ENCODE data around the gene OMP.

The OMP gene

DNA sequence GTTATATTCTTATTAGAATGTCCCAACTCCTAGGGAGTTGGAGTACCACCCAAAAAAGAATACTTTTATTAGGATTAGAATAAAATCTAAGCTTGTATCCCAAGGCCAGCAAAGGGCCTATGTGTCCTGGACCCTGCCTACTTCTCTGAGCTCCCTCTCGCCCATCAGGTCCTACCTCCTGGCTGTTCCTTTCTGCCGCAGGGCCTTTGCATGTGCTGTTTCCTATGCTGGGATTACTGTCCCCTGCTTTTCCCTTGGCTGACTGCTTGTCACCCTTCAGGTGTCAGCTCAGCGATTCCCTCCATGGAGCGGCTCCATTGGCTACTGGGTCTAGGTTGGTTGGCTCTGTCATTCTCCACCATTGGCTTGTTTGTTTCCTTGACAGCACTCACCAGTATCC is 38.8 kb downstream of the OMP start:
- no peak for FAIRE-seq
- no peak for DNase-seq (ENCODE audit: insufficient read length, low spot score)
- TF ChIP-seq, protein P1, sequence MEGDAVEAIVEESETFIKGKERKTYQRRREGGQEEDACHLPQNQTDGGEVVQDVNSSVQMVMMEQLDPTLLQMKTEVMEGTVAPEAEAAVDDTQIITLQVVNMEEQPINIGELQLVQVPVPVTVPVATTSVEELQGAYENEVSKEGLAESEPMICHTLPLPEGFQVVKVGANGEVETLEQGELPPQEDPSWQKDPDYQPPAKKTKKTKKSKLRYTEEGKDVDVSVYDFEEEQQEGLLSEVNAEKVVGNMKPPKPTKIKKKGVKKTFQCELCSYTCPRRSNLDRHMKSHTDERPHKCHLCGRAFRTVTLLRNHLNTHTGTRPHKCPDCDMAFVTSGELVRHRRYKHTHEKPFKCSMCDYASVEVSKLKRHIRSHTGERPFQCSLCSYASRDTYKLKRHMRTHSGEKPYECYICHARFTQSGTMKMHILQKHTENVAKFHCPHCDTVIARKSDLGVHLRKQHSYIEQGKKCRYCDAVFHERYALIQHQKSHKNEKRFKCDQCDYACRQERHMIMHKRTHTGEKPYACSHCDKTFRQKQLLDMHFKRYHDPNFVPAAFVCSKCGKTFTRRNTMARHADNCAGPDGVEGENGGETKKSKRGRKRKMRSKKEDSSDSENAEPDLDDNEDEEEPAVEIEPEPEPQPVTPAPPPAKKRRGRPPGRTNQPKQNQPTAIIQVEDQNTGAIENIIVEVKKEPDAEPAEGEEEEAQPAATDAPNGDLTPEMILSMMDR (IDR thresholded peaks at IDR 0.05; ENCODE audit: insufficient read depth, missing control alignments): no peak

DNA sequence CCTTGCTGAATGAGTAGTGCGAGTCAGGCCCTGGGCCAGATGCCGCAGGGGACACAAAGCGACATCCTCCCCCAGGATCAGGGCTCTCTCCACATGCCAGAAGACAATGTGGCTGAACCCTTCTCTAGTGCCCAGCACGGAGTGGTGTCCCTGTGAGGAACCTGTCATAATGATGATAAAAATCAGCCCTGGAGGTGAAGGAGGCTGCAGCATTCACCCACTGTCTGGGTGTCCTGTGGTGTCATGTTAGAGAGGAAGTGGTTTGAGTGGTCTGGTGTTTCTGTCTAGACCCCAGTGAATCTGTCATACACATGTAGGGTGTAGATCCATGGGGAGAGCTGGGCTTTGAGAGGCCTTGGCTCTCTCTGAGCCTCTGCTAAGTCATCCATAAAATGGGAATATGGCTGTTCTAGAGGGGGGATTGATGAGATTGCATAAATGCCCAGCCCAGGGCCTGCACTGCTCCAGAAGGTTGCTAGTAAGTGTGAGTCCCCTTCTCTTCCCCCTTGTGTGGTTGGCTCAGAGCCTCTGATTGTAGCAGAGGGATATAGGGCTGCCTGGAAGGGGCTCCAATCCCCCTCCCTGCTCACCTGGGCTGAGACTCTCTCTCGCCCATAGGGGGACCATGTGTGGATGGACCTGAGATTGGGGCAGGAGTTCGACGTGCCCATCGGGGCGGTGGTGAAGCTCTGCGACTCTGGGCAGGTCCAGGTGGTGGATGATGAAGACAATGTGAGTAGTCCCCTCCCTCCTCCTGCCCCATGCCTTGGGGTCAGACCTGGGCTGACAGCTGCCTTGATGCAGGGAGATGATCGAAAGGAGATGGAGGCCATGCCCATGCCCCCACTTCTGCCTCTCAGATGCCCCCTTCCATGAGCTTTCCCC is 39.7 kb downstream of the OMP start:
- no peak for DNase-seq (ENCODE audit: insufficient read length, low spot score)
- FAIRE-seq: no peak
- TF ChIP-seq, protein P1 (IDR thresholded peaks at IDR 0.05; ENCODE audit: insufficient read depth, missing control alignments): no peak

DNA sequence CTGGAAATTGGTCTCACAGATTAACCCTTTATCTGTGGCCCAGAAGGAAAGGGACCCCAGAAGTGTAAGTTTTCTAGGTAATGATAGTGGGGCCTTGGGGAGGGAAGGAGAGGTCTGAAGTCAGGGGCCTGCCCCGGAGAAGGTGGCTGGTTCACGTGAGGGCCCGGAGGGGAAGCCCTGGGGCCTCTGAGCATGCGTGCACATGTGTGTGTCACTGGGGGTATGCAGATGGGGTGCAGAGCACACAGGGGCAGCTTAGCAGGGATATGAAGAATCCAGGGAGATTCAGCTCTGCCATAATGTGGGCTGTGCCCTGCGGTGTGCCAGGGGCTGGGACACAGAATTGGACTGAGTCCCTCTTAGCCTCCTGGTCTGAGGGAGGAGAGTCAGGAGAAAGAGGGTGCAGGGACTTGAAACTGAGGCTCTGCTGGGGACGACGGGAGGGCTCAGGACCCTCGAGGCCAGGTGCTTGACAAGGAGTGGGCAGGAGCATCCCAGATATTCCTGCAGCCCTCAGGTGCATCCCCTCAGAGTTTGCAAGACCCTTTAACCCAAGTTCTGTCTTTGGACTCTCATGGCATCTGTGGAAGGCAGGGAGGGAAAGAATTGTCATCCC is 40.9 kb downstream of the OMP start:
- DNase-seq (ENCODE audit: insufficient read length, low spot score) (no peak), FAIRE-seq (no peak)
- TF ChIP-seq, protein P1 (IDR thresholded peaks at IDR 0.05; ENCODE audit: insufficient read depth, missing control alignments): no peak

DNA sequence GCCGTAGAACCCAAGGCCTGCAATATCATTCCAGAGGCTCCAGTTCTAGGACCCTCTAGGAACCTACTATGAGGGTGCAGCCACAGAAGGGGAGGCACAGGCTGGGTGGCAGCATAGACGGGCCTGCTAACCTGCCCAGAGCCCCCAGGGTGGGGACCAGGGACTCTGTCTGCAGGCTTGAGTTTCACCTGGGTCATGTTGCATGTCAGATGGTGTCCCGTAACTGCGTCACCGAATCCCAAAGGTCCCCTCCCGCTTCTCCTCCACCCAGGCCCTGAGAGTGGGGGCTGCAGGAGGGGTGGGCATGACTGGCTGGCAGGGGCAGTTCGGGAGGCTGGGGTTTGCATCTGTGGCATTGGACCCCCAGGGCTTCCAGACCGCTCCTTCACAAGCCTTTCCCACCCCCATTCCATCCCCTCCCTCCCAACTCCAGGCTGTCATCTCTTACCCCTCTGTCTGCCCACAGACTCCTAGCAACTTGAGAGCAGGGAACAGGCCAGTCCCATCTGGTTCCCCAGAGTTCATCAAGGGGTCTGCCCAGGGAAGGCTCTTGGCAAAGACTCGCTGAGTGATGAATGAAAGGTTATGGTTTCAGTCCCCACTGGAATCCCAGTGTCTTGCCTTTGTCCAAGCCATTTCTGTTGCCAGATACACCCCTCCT is 41.7 kb downstream of the OMP start:
- FAIRE-seq: no peak
- TF ChIP-seq, protein P1 (IDR thresholded peaks at IDR 0.05; ENCODE audit: insufficient read depth, missing control alignments): no peak
- no peak for DNase-seq (ENCODE audit: insufficient read length, low spot score)

DNA sequence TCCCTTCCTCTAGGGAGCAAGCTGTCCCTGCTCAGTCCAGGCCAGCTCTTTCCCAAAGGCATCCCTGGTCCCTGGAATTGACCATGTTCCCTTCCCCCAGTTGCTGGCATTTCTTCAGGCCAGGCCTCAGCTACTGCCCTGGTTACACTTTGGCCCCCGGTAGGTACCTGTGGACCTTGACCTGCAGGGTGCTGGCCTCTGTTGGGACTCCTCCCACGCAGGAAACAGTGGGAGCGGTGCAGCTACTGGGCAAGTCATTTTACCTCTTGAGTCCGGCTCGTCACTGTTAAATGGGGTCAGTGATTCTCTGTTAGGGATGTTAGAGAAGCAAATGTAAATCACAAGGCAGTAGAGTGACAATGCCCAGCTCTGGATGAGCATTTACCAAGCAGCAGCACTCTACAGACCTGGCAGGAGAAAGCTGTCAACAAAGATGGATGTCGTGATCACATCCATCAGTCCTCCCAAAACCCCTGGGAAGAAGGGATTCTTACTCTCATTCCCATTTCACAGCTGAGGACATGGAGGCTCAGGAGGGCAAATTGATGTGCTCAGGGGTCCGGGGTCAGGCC is 42.3 kb downstream of the OMP start:
- FAIRE-seq (no peak), DNase-seq (ENCODE audit: insufficient read length, low spot score) (no peak)
- TF ChIP-seq, protein P1 (IDR thresholded peaks at IDR 0.05; ENCODE audit: insufficient read depth, missing control alignments): no peak

DNA sequence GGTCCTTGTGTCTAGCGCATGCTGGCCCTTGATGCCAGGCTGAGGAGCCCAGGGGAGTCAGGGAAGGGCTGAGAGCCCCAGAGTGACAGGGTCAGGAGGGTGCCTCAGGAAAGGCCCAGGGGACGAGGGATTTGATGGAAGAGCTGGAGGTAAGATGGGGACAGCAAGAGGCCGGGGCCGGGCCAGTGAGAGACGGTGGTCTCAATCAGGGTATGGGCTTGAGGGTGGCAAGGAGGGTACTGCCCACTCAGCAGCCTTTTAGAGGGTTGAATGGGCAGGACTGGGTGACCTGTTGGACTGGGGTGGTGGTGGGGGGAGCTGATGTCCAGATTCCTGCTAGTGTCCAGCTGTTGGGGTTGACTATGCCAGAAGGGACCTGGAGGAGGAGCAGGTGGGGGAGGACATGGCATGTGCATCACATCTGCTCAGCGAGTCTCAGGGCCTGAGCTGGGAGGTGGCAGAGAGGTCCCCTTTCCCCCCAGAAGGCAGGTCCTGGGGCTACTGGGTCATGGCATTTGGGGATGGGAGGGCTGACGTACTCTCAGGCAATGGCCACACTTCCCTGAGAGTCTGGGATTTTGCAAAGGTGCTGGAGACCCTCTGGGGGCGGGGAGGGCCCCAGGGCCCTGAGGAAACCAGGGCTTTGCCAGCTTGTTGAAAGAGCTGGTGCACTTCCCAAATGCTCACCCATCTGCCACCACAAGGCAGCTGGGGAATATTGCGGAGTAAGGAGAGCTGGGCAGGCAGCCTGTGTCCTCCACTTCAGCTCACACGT is 43.8 kb downstream of the OMP start:
- FAIRE-seq (no peak), DNase-seq (ENCODE audit: insufficient read length, low spot score) (no peak)
- TF ChIP-seq, protein P1 (IDR thresholded peaks at IDR 0.05; ENCODE audit: insufficient read depth, missing control alignments): no peak

Data from D721Med (cell line).